HG03159 (cell line): ENCODE measurements around the gene CDH22.

Experiments
- ATAC-seq: cut with Tn5 transposase; IDR thresholded peaks from one replicate; pipeline ENCODE4 v1.9.1; 2021; ENCODE audit warnings: mild to moderate bottlenecking, moderate library complexity; ENCODE audit not compliant: unreplicated experiment

The CDH22 gene

DNA sequence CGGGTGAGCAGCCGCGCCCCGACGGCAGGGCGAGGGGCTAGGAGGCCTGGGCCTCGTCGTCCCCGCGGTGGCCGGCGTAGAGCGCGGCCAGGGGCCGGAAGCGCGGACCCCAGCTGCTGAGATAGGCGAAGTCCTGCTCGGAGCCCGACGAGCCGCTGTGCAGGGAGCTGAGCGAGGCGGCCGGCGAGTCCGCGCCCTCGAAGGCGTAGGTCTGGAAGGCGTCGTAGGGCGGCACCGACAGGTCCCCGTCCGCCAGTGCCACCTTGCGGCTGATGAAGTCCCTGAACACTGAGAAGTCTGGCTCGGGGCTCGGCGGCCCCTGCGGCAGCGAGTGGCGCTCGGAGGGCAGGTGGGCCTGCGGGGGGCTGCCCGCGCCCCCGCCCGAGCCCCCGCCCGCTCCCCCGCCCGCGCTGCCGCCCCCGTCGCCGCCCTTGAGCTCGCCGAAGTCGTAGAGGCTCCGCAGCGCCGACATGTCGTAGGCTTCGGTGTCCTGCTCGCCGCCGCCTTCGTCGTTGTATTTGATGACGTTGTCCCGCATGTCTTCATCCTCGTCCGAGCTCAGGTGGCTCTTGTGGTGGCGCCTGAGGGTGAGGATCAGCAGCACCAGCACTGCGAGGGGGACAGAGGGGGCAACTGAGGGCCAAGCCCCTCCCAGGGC lies 133.7 kb downstream of the CDH22 start:
- no peak for ATAC-seq

DNA sequence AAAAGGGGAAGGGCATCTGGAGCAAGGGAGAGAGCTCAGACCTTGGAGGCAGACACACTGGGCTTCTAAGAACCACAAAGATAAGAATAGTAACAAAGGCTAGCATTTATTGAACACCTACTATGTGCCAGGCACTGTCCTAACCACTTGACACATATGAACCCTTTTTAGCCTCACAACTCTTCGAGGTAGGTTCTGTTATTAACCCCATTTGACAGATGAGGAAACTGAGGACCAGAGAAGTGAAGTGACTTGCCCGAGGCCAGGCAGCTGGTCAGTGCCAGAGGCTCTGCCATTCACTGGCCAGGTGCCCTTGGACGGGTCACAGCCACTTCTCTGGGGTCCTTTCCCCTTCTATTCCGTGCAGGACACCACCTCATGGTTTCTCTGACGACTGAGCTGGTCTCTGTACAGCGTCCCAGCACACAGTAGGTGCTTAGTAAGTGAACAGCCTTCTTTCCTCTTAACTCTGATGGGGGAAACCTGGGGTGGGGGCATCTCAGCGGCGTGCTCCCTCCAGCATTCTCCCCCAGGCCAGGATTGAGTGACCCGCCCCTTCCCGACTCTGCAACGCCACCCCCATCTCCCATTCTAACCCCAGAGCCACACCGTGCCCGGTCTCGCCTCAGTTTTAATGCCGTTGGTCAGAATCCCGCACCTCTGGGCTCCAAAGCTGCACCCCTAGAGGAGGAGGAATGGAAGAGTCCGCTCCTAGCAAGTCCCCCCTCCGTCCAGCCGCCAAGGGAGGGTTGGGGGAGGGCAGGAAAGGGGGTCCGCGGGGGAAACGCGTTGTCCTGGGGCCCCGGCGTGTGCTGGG lies 134.4 kb downstream of the CDH22 start:
- ATAC-seq, result no peak

DNA sequence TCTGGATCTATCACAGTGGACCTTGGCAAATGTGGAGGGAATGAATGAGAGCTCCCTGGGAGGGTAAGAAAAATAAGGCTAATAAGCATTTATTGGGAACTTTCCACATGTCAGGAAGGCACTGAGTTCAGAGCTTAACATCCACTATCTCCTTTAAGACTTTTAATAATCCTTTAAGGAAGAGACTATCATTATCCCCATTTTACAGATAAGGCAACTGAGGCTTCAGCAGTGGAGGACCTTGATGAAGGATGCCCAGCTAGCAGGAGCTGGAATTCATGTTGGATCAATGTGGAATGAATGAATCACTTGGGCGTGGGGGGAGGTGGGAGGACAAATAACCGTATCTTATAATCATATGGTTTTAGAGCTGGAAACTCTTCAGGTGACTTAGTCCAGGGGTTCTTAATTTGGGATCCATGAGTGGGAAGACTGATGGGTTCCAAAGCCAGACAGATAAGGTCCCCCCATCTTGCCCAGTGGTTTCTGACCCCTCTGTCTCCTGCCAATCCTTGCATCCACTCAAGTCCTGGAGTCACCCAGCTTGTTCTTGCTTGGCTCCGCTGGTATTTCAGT lies 135.2 kb downstream of the CDH22 start:
- no peak for ATAC-seq

DNA sequence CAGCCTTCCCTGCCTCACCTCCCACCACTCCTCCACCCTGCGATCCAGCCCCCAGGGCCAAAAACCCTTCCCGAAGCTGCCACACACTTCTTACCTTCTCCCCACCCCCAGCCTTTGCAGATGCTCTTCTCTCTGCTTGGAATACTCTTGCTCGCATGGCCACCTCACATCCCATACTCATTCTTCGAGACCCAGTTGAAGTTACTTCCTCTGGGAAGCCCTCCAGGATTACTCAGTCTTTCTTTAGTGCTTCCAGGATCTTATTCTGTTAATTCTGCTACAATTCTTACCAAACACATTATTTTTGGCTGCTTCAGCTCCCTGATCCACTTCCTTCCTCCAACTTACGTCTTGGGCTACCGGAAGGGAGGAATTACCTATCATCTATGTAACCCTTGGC lies 135.8 kb downstream of the CDH22 start:
- no peak for ATAC-seq

DNA sequence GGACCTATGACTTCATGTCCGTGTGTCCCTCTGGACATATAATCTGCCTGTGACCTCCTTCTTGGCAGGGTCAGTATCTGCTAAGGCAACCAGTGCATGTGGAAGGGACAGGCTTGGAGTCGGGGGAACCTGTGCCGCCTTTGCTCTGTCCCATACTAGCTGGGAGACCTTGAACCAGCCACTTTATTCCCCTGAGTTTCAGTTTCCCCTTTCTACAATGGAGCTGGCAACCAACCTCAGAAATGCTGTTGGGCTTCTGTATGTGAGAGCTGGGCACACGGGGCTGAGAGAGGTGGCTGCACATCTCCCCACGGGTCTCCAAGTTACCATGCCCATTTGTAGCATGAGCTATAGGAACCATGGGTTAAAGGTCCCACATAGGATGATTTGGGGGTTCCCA lies 136.4 kb downstream of the CDH22 start:
- no peak for ATAC-seq

DNA sequence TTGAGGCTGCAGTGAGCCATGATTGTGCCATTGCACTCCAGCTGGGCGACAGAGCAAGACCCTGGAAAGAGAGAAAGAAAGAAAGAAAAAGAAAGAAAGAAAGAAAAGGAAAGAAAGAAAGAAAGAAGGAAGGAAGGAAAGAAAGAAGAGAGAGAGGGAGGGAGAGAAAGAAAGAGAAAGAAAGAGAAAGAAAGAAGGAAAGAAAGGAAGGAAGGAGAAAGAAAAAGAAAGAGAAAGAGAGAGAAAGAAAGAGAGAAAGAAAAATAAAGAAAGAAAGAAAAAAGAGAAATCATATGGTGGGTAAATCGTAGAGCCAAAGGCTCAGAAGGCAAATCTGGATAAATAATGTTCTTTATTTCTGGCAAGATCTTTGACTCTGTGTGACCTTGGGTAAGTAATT lies 136.8 kb downstream of the CDH22 start:
- ATAC-seq, result no peak

DNA sequence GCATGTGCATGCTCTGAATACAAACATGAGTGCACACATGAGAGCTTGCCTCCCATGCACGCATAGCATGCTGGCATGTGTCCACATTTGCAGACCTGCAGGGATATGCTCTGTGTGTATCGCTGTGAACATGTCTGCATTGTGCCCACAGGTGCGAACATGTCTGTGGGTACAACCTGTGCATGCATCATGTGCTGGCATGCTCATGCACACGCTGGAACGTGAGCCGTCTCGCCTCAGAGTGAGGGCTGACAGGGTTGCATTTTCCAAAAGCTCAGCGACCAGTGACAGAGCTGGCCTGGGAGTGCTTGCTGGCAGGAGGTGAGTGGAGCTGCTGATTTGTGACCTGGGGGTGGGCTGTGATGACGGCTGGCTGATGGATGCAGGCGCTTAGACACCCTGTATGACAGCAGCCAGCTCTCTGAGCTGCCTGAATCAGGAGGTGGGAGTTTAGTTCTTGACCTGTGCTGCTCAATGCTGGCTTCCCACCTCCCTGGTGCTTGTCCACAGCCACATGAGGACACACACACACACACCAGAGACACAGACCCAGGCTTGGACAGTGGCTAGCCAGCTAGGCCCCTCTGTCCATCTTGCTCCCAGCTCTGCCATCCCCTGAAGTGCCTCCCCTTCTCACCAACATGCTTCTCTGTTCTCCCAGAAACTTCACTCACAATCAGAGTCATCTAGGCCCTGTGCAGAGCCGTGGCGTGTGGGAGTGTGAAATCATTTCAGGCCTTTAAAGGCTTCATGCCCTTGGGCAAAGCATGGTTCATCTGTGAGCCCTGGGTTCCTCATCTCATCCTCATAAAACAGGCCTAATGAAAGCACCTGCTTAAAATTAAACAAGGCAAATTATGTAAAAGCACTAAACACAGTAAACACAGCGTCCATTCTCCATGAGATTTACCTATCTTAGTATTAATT lies 138.8 kb downstream of the CDH22 start:
- no peak for ATAC-seq

DNA sequence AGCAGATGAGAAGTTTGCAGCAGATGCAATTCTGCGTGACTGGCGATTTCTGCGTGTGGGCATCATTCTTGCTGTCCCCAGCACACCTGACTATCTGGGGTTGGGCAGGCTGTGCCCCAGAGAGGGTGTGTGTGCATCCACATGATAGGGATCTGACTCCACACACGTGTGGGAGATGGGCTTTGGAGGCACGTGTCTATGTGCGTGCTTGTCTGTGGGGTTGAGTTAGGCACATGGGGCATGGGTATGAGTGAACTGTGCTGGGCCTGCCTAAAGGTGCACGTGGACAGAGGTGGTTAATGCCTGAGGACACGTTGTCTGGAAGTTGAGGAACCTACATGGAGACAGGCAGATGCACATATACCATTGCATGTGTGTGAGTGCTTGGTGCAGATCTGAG lies 139.9 kb downstream of the CDH22 start:
- no peak for ATAC-seq

DNA sequence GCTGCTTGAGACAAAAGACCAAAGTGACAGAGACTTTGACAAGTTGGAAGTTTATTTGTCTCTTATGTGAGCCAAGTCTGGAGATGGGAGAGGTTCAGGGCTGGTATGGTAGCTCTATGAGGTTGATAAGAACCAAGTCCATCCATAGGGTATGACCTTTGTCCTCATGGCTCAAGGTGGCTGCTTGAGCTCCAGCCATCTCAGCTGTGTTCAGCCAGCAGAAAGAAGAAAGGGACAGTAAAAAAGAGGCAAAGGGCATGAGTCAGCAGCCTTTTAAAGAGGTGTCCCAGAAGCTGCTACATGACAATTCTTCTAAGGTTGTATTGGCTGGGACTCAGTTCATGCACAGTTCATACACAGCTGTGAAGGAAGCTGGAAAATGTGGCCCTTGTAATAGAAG lies 141.2 kb downstream of the CDH22 start:
- no peak for ATAC-seq

DNA sequence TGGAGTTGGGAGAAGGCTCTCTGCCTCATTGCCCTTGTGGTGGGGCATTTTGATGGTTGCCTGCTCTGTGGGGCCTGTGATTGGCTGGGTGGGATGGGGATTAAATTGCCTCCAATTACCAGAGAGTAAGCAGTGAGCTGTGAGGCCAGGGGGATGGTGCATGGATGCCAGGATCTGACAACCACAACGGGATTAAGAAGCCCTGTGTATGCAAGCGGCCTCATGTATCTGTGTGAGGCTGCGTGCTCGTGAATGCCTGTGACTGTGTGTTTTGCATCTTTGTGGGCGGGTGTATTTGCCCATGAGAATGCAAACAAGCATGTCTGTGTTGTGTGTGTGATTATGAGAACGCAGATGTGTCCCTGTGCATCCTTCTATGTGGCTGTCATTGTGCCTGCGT lies 144.0 kb downstream of the CDH22 start:
- ATAC-seq, result no peak

DNA sequence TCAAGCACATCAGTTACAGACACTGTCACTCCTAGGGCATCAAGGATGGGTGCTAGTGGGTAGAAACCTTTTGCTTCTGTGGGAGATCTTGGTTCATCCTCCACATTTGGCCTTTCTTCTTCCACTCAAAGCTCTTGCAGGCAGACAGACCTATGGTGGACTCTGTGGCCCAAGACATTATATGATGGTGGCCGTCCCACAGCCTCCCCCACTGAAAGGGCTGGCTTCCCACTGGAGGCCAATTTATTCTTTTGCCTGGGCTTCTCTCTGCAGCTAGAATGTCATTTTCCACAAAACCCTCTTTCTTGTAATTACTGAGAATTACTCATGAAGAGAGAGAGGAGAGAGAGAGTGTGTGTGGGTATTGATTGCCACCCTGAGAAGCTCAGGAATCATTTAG lies 146.4 kb downstream of the CDH22 start:
- ATAC-seq, result no peak

DNA sequence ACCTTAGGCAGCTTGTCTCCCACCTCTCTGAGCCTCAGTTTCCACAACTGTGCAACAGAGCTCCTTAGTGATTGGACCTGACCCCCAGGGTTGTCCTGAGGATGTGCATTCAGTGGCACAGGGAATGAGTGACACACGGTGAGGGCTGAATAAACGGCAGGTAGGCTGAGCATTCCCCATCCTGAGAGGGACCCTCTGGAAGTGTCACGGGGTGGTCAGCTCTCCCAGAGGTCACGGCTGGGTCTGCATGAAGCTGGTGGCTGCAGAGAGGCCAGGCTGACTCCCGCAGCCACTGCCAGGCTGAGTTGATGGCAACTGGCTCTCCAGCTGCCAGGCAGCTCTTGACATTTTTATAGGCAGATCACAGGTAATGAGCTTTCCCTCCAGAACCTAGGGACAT lies 147.6 kb downstream of the CDH22 start:
- no peak for ATAC-seq

DNA sequence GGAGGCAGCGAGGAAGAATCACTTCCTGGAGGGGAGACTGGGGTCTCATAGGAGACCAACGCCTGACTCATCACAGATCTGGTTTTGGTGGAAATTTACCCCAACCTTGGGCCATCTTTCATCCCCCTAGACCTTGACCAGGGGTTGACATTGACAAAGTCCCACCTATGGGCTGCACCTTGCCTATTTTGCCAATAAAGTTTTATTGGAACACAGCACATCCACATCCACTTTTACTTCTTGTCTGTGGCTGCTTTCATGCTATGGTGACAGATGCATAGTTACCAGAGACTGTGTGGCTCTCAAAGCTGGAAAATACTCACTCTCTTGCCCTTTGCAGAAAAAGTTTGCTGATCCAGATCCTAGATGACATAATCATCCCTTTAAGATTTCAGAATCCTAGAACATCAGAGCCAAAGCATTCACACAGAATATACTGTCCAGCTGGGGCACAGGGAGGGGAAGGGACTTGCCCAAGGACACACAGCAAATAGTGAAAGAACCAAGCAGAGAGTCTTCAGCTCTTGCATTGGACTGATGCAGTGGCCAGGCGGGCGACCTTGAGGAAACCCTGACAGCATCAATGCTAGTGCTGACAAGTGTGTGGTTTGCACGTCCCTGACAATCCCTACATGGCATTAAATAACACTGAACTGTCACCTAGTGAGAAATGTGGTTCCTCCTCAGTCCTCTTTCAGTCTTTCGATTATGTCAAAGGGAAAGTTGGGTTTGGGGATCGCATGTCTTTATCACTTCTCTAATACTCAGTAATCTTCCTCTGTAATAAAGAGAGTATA lies 149.0 kb downstream of the CDH22 start:
- no peak for ATAC-seq

DNA sequence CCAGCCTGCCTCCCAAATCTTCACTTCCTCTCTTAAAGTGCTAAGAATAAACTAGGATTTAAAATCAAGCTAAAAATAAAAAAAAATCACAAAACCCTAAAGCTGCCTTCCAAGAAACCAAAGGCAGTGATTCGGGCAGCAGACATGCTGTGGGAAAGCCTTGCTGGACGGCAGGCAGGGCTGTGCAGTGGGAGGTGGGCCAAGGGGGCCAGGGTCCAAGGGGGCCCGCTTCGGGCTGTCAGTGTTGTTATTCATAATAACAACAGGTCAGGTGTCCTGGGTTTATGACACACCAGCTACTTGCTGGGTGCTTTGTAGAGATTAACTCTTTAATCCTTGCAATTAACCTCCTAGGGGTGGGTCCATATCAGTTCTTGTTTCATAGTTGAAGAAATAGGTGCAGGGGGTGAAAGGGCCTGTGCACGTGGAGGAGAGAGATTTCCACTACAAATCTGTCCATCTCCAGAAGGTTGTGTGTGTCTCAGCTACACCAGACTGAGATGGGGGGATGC lies 149.8 kb downstream of the CDH22 start:
- ATAC-seq, result no peak

DNA sequence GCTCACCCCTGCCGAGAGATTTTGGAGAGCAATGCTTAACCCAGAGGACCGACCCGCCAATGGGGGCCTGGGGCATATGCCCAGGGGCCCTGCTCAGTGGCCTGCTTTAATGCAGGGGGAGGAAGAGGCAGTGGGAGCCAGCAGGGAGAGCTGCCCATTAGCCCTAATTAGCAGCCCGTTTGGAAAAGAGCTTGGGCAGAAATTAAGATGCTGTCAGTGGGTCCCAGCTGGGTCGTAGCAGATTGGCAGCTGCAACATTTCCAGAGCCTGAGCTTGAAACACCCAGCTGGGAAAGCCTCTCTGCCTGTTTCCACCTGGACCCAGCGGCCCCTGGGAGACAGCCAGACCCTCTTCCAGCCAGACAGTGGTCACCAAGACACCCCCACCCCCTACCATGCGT lies 150.7 kb downstream of the CDH22 start:
- ATAC-seq, result no peak

DNA sequence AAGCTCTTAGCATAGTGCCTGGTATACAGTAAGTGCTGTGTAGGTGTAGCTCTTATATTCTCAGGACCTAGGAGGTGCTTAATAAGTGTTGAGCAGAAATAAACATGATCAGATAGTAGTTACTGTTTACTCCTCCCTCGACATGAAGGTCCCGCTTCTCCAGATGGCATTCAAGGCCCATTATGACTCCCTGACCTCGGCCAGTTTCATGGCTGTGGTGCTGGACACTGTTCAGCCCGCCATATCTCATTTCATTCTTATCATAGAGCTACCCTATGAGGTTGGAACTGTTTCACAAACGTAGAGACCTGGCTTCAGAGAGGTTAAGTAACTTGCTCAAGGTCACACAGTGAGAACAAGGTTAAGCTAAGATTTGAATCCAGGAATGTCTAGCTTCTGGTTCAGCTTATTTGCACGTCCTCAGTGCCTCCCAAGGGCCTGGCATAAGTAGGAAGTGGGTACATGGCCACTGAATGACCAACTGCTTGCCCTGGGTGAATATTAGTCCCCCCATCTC lies 151.2 kb downstream of the CDH22 start:
- no peak for ATAC-seq

DNA sequence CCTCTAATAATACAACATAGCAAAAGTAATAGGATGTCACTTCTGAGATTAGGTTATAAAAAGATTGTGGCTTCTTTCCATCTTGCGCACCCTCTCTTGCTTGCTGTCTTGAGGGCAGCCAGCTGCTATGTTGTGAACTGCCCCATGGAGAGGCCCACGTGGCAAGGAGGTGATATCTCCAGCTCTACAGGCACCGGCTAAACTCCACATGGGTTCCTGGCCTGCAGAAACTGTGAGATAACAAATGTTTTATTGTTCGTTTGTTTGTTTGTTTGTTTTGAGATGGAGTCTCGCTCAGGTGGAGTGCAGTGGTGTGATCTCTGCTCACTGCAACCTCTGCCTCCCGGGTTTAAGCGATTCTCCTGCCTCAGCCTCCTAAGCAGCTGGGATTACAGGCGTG lies 152.2 kb downstream of the CDH22 start:
- no peak for ATAC-seq

DNA sequence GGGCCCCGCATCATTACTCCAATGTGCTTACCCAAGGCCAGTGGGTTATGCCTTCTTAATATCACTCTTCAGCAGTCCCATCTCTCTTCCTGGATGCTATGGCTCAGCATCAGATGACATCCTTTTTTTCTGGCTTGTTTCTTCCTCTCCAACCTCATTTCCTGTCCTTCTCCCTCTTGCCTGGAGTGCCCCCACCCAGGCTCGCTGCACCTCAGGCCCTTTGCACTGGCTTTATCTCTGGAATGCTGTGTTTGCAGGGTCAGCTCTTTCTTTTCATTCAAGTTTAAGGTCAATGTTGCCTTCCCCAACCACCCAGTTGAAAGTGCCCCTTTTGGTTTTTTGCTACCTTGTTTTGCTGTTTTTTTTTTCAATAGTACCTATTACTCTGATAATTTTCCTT lies 153.5 kb downstream of the CDH22 start:
- ATAC-seq, result no peak

DNA sequence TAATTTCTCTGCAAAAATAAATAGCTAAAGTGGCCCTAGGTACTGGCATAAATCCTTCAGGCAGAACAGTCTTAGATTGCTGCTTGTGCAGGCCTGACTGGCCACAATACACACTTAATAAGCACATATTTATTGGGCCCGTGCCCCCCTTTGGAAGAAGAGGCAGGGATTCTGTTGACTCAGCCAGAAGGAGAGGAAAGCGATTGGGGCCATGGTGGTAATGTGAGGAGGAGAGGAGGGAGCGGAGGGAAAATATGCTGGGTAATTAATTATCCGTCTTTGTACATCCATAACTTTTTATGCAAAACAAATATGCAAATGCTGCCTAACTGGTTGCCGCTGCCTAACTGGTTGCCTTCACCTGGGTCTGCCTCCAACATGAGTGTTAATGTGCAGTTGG lies 154.0 kb downstream of the CDH22 start:
- no peak for ATAC-seq
